Activated B cell treated with CpG ODN at 0.5 μM for 24 hours (primary cell): ENCODE data around the gene SEC62. TPM values are rescaled to one million over a fixed set of nuclear protein-coding genes. Genes with fewer than 3 reads are reported as not detected.

ENCODE experiments used
- ATAC-seq: fragments of 200-7000 bp; cut with Tn5 transposase; one replicate; pipeline ENCODE4 v1.10.0; 2021; ENCODE audit warnings: low read depth, mild to moderate bottlenecking, moderate library complexity
- CTCF ChIA-PET: fragments of 350-600 bp; sonication (Branson Sonifier 250); formaldehyde crosslinking; loops from one replicate; lab custom pipeline; 2021; ENCODE audit warnings: antibody characterized with exemption; lab: Charles Lee
- POLR2A ChIA-PET: fragments of 350-600 bp; sonication (Branson Sonifier 250); formaldehyde crosslinking; loops from one replicate; lab custom pipeline; 2021; ENCODE audit warnings: antibody characterized with exemption; lab: Charles Lee
- DNase-seq: peaks from one replicate; pipeline ENCODE4 v3.0.0; 2022
- H3K27ac Mint-ChIP-seq: one replicate; pipeline ENCODE4 v1.8.0; 2020; ENCODE audit warnings: mixed read lengths
- H3K27me3 Mint-ChIP-seq: one replicate; pipeline ENCODE4 v1.8.0; 2021; ENCODE audit warnings: mixed read lengths
- H3K36me3 Mint-ChIP-seq: one replicate; pipeline ENCODE4 v1.8.0; 2021; ENCODE audit warnings: low read depth, mixed read lengths
- H3K4me1 Mint-ChIP-seq: one replicate; pipeline ENCODE4 v1.8.0; 2021; ENCODE audit warnings: mixed read lengths
- H3K4me3 Mint-ChIP-seq: one replicate; pipeline ENCODE4 v1.8.0; 2020; ENCODE audit warnings: mild to moderate bottlenecking, mixed read lengths
- H3K9me3 Mint-ChIP-seq: one replicate; pipeline ENCODE4 v1.8.0; 2020; ENCODE audit warnings: mixed read lengths
- intact Hi-C: fragments of 100-400 bp; cut with micrococcal nuclease; formaldehyde crosslinking; loops from one replicate; pipeline ENCODE4 v1.15.1; 2024
- total RNA-seq: library from RNA; stranded (reverse); gene quantifications from 2 replicates; pipeline ENCODE4 v1.2.3, GENCODE V29; 2022
- TF ChIP-seq, protein P1 (sequence below): fragments of 200-600 bp; IDR thresholded peaks from one replicate; pipeline ENCODE4 v1.8.0; 2022; ENCODE audit warnings: antibody characterized with exemption, mild to moderate bottlenecking

The SEC62 gene
- total RNA-seq, 1 donor from 2014 or later = 165 TPM

DNA sequence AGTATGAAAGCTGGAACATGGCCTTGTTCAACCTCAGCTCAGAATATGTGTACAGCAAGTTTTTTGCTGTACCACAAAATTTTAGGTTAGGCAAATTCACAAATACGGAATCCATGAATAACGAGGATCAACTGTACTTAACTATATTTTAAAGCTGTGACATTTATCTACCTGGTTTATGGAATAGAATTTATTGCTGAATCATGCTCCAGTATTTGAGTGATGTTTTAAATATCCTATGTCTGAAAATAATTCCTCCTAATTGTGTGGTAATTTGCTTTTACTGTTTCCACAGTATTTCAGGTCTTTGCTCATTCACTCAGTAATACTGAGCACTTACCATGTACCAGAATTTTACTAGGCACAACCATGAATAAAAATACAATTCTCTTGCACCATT, 29.5 kb downstream of the SEC62 start:
- Mint-ChIP-seq H3K4me3 (no peak overlapping the region), H3K4me1 (peaks cover 31% of the 10 kb centered on the region), H3K27me3 (no peaks in the 10 kb centered on the region), H3K36me3 (peaks cover 56% of the 10 kb centered on the region), H3K27ac (peak overlapping the region; percentile 10), H3K9me3 (peaks cover 4% of the 10 kb centered on the region)
- ATAC-seq (no peak), DNase-seq (no peak)
- ChIA-PET CTCF (no interaction called here), POLR2A (interaction anchor here (0.8 kb wide), 1 partner anchor 29 kb away, joined by 4 read pairs; the partner anchor contains the start of gene SEC62)
- TF ChIP-seq, protein P1, sequence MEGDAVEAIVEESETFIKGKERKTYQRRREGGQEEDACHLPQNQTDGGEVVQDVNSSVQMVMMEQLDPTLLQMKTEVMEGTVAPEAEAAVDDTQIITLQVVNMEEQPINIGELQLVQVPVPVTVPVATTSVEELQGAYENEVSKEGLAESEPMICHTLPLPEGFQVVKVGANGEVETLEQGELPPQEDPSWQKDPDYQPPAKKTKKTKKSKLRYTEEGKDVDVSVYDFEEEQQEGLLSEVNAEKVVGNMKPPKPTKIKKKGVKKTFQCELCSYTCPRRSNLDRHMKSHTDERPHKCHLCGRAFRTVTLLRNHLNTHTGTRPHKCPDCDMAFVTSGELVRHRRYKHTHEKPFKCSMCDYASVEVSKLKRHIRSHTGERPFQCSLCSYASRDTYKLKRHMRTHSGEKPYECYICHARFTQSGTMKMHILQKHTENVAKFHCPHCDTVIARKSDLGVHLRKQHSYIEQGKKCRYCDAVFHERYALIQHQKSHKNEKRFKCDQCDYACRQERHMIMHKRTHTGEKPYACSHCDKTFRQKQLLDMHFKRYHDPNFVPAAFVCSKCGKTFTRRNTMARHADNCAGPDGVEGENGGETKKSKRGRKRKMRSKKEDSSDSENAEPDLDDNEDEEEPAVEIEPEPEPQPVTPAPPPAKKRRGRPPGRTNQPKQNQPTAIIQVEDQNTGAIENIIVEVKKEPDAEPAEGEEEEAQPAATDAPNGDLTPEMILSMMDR = no peak
- intact Hi-C loops = no loop called here

DNA sequence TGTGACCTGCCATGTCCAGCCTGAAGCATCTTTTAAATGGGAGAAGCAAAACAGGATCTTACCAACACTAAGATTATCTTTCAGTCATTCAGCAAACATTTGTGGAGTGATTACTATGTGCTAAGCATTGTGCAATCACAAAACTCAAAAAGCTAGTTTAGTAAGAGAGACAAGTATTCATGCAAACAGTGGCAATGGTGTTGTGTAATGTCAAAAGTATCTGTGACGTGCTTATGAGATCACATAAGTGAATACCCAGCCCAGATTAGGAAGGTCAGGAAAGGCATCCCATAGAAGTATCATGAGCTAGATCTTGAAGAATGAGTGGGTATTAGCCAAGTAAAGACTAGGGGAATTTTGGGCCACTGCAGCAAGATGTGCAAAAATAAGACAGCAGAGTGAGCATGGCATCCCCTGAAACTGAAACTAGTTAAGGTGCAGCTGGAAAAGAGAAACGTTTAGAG, 32.1 kb downstream of the SEC62 start:
- H3K4me3 Mint-ChIP-seq = peak overlapping the region; percentile 11
- TF ChIP-seq, protein P1 = no peak
- H3K9me3 Mint-ChIP-seq = peaks cover 2% of the 10 kb centered on the region
- CTCF ChIA-PET = interaction anchor here (1.5 kb wide), 1 partner anchor 67 kb away, joined by 4 read pairs; no protein-coding TSS in a partner anchor
- DNase-seq (no peak), ATAC-seq (peak; percentile 25)
- POLR2A ChIA-PET = interaction anchor here (0.6 to 1.6 kb wide), 2 partner anchors 32 to 46 kb away, joined by 3 to 8 read pairs; partner anchors contain the start of gene SEC62
- peak overlapping the region; percentile 70 for H3K27ac Mint-ChIP-seq
- peaks cover 52% of the 10 kb centered on the region for H3K4me1 Mint-ChIP-seq
- H3K27me3 Mint-ChIP-seq = no peaks in the 10 kb centered on the region
- H3K36me3 Mint-ChIP-seq = peaks cover 36% of the 10 kb centered on the region
- intact Hi-C loops = loop anchor here (2.0 kb wide), 1 partner anchor 16 kb away; no protein-coding TSS in a partner anchor

DNA sequence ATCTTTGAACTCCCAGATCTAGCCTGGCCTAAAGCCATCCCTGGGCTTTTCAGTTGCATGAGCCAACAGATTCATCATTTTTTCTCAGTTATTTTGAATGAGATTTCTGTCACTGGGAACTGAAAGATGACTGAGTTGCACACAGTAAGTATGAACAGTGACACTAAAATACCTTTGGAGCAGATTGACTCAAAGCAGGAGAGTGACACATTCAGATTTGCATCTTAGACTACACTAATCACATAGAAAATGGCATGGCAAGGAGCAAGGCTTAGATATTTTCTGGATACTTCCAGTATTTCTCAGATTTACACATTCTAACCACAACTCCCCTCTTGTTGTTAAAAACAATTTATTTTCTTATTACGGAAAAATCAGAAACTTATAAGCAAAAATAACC, 32.8 kb downstream of the SEC62 start:
- H3K4me1 Mint-ChIP-seq = peaks cover 58% of the 10 kb centered on the region
- no peaks in the 10 kb centered on the region for H3K27me3 Mint-ChIP-seq
- H3K9me3 Mint-ChIP-seq = peaks cover 2% of the 10 kb centered on the region
- POLR2A ChIA-PET = interaction anchor here (1.6 kb wide), 1 partner anchor 32 kb away, joined by 8 read pairs; the partner anchor contains the start of gene SEC62
- TF ChIP-seq, protein P1 = no peak
- peak overlapping the region; percentile 15 for H3K4me3 Mint-ChIP-seq
- H3K36me3 Mint-ChIP-seq = peaks cover 33% of the 10 kb centered on the region
- CTCF ChIA-PET = interaction anchor here (1.5 kb wide), 1 partner anchor 67 kb away, joined by 4 read pairs; no protein-coding TSS in a partner anchor
- DNase-seq = no peak
- intact Hi-C loops = loop anchor here (2.0 kb wide), 1 partner anchor 15 kb away; no protein-coding TSS in a partner anchor
- peak; percentile 78 for ATAC-seq
- peak overlapping the region; percentile 70 for H3K27ac Mint-ChIP-seq

DNA sequence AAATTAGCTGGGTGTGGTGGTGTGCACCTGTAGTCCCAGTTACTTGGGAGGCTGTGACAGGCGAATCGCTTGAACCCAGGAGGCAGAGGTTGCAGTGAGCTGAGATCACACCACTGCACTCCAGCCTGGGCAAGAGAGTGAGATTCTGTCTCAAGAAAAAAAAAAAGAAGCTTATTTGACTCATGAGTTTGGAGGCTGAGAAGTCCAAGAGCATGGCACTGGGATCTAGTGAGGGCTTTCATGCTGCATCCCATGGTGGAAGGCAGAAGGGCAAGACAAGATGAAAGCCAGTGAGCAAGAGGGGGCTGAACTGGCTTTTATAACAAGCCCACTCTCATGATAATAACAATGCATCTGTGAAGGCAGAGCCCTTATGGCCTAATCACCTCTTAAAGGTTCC, 33.4 kb downstream of the SEC62 start:
- peaks cover 29% of the 10 kb centered on the region for H3K36me3 Mint-ChIP-seq
- ChIA-PET POLR2A (interaction anchor here (0.6 to 1.6 kb wide), 5 partner anchors 15 to 353 kb away, joined by 3 to 8 read pairs (median 3); partner anchors contain the start of gene SEC62), CTCF (no interaction called here)
- peaks cover 62% of the 10 kb centered on the region for H3K4me1 Mint-ChIP-seq
- H3K4me3 Mint-ChIP-seq = no peak overlapping the region
- no peaks in the 10 kb centered on the region for H3K27me3 Mint-ChIP-seq
- no peak for ATAC-seq
- peaks cover 2% of the 10 kb centered on the region for H3K9me3 Mint-ChIP-seq
- TF ChIP-seq, protein P1 = no peak
- intact Hi-C loops = no loop called here
- no peak overlapping the region for H3K27ac Mint-ChIP-seq
- DNase-seq = no peak

DNA sequence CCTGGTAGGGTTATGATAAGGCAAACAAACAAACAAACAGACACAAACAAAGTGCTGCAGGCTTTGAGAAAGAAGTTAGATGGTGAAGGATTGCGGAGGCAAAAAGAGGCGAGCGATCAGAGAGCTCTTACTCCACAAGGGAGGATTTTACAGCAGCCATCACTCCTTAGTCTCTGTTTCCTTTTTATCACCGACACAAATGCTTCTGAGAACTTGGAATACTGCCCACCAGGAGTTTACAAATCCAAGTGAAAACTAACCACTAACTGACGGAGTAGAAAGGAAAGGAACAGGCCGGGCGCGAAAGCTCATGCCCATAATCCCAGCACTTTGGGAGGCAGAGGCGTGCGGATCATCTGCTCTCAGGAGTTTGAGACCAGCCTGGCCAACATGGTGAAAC, 35.6 kb downstream of the SEC62 start:
- Mint-ChIP-seq H3K4me3 (peak overlapping the region; percentile 6), H3K36me3 (peaks cover 15% of the 10 kb centered on the region), H3K4me1 (peaks cover 69% of the 10 kb centered on the region), H3K27ac (peak overlapping the region; percentile 43), H3K27me3 (no peaks in the 10 kb centered on the region), H3K9me3 (peaks cover 2% of the 10 kb centered on the region)
- ATAC-seq (no peak), DNase-seq (no peak)
- ChIA-PET POLR2A (interaction anchor here (0.8 kb wide), 1 partner anchor 39 kb away, joined by 3 read pairs; no protein-coding TSS in a partner anchor), CTCF (interaction anchor here (3.3 kb wide), 1 partner anchor 19 kb away, joined by 8 read pairs; no protein-coding TSS in a partner anchor)
- TF ChIP-seq, protein P1 = no peak
- intact Hi-C loops = no loop called here
